IMR-90 (cell line): ENCODE measurements around the gene HINT2. TPM values are rescaled to one million over a fixed set of nuclear protein-coding genes. Genes with fewer than 3 reads are reported as not detected.

Experiments used
- ATAC-seq: fragments of 200-7000 bp; cut with Tn5 transposase; 2 replicates; pipeline ENCODE4 v1.9.1; 2020; ENCODE audit warnings: low read depth, mild to moderate bottlenecking, moderate library complexity
- BruUV-seq: library from RNA; stranded (reverse); fragments of 400-500 nt; replicated peaks from 2 replicates; lab custom pipeline; 2021; lab: Mats Ljungman, UMichigan
- CTCF ChIA-PET: fragments of 300-600 bp; formaldehyde crosslinking; extraction: SDS; loops from one replicate; lab custom pipeline; 2021; ENCODE audit warnings: antibody characterized with exemption; lab: Yijun Ruan, JAX
- POLR2A ChIA-PET: fragments of 300-600 bp; sonication (Branson Sonifier 250); formaldehyde crosslinking; loops from one replicate; lab custom pipeline; 2022; ENCODE audit warnings: antibody characterized with exemption; ENCODE audit not compliant: unreplicated experiment; lab: Charles Lee
- DNase-seq: peaks from one replicate; pipeline ENCODE4 v3.0.0; 2013
- H2AFZ ChIP-seq: replicated peaks from 2 replicates; pipeline ENCODE3; 2013; ENCODE audit warnings: low read length, mild to moderate bottlenecking; ENCODE audit not compliant: poor library complexity
- H2AK5ac ChIP-seq: 2 replicates; pipeline ENCODE4 v1.6.1; 2013; ENCODE audit warnings: low read depth, low read length, inconsistent platforms
- H2AK9ac ChIP-seq: replicated peaks from 2 replicates; pipeline ENCODE3; 2013; ENCODE audit warnings: mild to moderate bottlenecking, low read depth, low read length, moderate library complexity; ENCODE audit not compliant: poor library complexity
- H2BK120ac ChIP-seq: 2 replicates; pipeline ENCODE4 v1.6.1; 2013; ENCODE audit warnings: low read depth, low read length, inconsistent platforms
- H2BK15ac ChIP-seq: 3 replicates; pipeline ENCODE4 v1.6.1; 2013; ENCODE audit warnings: low read depth, low read length, inconsistent platforms
- H2BK20ac ChIP-seq: 2 replicates; pipeline ENCODE4 v1.6.1; 2013; ENCODE audit warnings: low read depth, mild to moderate bottlenecking, inconsistent platforms, low read length, moderate library complexity
- H2BK5ac ChIP-seq: 2 replicates; pipeline ENCODE4 v1.6.1; 2013; ENCODE audit warnings: mild to moderate bottlenecking, low read depth, low read length, inconsistent platforms; ENCODE audit not compliant: poor library complexity, severe bottlenecking
- H3K14ac ChIP-seq: replicated peaks from 2 replicates; pipeline ENCODE4 v1.6.1; 2013; ENCODE audit warnings: low read depth, low read length, inconsistent platforms
- H3K18ac ChIP-seq: 2 replicates; pipeline ENCODE4 v1.6.1; 2013; ENCODE audit warnings: low read depth, low read length, control low read depth
- H3K23ac ChIP-seq: 2 replicates; pipeline ENCODE4 v1.6.1; 2013; ENCODE audit warnings: low read depth, low read length, inconsistent platforms
- H3K27ac ChIP-seq: 2 replicates; pipeline ENCODE4 v1.5.1; 2013; ENCODE audit warnings: mild to moderate bottlenecking, control low read depth, low read length; ENCODE audit not compliant: insufficient read depth
- H3K27me3 ChIP-seq: 2 replicates; pipeline ENCODE4 v1.6.1; 2013; ENCODE audit warnings: low read length; ENCODE audit not compliant: control insufficient read depth, insufficient read depth
- H3K36me3 ChIP-seq: 2 replicates; pipeline ENCODE4 v1.6.1; 2013; ENCODE audit warnings: low read length, mixed read lengths; ENCODE audit not compliant: control insufficient read depth, insufficient read depth
- H3K4ac ChIP-seq: 2 replicates; pipeline ENCODE4 v1.6.1; 2013; ENCODE audit warnings: low read depth, low read length, inconsistent platforms
- H3K4me1 ChIP-seq: 2 replicates; pipeline ENCODE4 v1.6.1; 2013; ENCODE audit warnings: low read length, mixed read lengths; ENCODE audit not compliant: control insufficient read depth, insufficient read depth
- H3K4me2 ChIP-seq: 2 replicates; pipeline ENCODE4 v1.6.1; 2013; ENCODE audit warnings: low read depth, mild to moderate bottlenecking, control low read depth, low read length, moderate library complexity
- H3K4me3 ChIP-seq: 2 replicates; pipeline ENCODE4 v1.5.1; 2013; ENCODE audit warnings: low read depth, mild to moderate bottlenecking, control low read depth, low read length, moderate library complexity; ENCODE audit not compliant: insufficient read depth
- H3K56ac ChIP-seq: 2 replicates; pipeline ENCODE4 v1.6.1; 2013; ENCODE audit warnings: low read length, inconsistent platforms; ENCODE audit not compliant: insufficient read depth; ENCODE audit errors: extremely low read depth
- H3K79me1 ChIP-seq, 2 experiments: 2 replicates each; pipeline ENCODE4 v1.6.1; 2013; ENCODE audit warnings: low read length in 2 of 2, inconsistent platforms in 1 of 2, low read depth in 1 of 2
- H3K9ac ChIP-seq: 2 replicates; pipeline ENCODE4 v1.6.1; 2013; ENCODE audit warnings: low read depth, low read length, control low read depth
- H3K9me1 ChIP-seq: 2 replicates; pipeline ENCODE4 v1.6.1; 2013; ENCODE audit warnings: low read length, inconsistent platforms; ENCODE audit not compliant: insufficient read depth
- H3K9me3 ChIP-seq: 2 replicates; pipeline ENCODE4 v1.6.1; 2013; ENCODE audit warnings: low read length; ENCODE audit not compliant: control insufficient read depth, insufficient read depth
- H4K20me1 ChIP-seq: 2 replicates; pipeline ENCODE4 v1.6.1; 2013; ENCODE audit warnings: low read length, inconsistent platforms; ENCODE audit not compliant: insufficient read depth
- H4K5ac ChIP-seq: 2 replicates; pipeline ENCODE4 v1.6.1; 2013; ENCODE audit warnings: mild to moderate bottlenecking, low read depth, low read length, control low read depth
- H4K8ac ChIP-seq, 2 experiments: 2 replicates each; pipeline ENCODE4 v1.6.1; 2013; ENCODE audit warnings: low read depth in 2 of 2, low read length in 2 of 2, control low read depth in 1 of 2, inconsistent platforms in 1 of 2
- H4K91ac ChIP-seq: 2 replicates; pipeline ENCODE4 v1.6.1; 2013; ENCODE audit warnings: low read depth, low read length, inconsistent platforms; ENCODE audit not compliant: insufficient read depth
- BHLHE40 ChIP-seq: fragments of 150-350 bp; IDR thresholded peaks from 2 replicates; pipeline ENCODE4 v1.6.1; 2016; ENCODE audit warnings: mild to moderate bottlenecking, low read depth, low read length
- CHD1 ChIP-seq: IDR thresholded peaks from 2 replicates; pipeline ENCODE4 v1.6.1; 2012; ENCODE audit warnings: low read depth, low read length, improper control_type of control experiment
- NFE2L2 ChIP-seq: fragments of 150-350 bp; IDR thresholded peaks from 2 replicates; pipeline ENCODE4 v1.6.1; 2016; ENCODE audit warnings: low read depth, mild to moderate bottlenecking, low read length
- WGBS, 2 experiments: methylation state at CpG; one replicate each; pipeline versions ENCODE4 v1.1.5 to v1.1.7; 2013; ENCODE audit warnings: missing lambda C conversion rate in 2 of 2; ENCODE audit not compliant: insufficient read length in 1 of 2; ENCODE audit errors: extremely low coverage in 2 of 2; 5-methylcytosine and 5-hydroxymethylcytosine counted together
- dilution Hi-C: fragments of 300-500 bp; cut with HindIII; formaldehyde crosslinking; loops from one replicate; pipeline ENCODE4 v1.14.3; 2018; ENCODE audit warnings: low sequenced_read_pairs; ENCODE audit not compliant: unreplicated experiment
- in situ Hi-C: fragments of 300-500 bp; cut with MboI; formaldehyde crosslinking; loops from 3 replicates; pipeline ENCODE4 v1.14.3; 2019; ENCODE audit warnings: low sequenced_read_pairs, inconsistent platforms, mixed read lengths
- intact Hi-C: fragments of 100-400 bp; cut with micrococcal nuclease; formaldehyde crosslinking; loops from 2 replicates; pipeline ENCODE4 v1.10.0; 2022
- polyA plus RNA-seq, 3 experiments: library from polyadenylated mRNA; depleted of rRNA; stranded (reverse); fragments of >200 nt; gene quantifications; 2 replicates each; pipeline ENCODE4 v1.2.3, GENCODE V29; 2012; ENCODE audit warnings: low replicate concordance in 1 of 3
- total RNA-seq: library from RNA; depleted of rRNA; stranded (reverse); fragments of >200 nt; gene quantifications from 2 replicates; pipeline ENCODE4 v1.2.3, GENCODE V29; 2012

HINT2 gene
- total and polyA plus RNA-seq, 2 of the 4 experiments (the other 2 are of a cell fraction), result 7.5 to 20.6 TPM

DNA sequence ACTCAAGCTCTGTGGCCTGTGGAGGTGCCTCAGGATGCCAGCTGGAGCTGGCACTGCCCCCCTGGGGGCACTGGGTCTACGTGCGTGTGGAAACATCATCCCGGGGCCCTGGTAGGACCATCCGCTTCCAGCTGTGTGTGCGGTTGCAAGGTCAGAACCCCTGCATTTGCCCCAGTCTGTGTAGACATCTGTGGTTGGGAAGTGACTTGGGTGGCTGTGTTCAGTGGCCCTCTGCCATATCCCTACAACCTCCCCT lies 26.7 kb upstream of the HINT2 start:
- Histone ChIP-seq H3K27me3 (no peaks in the 10 kb centered on the region), H3K4me1 (peaks cover 17% of the 10 kb centered on the region), H3K14ac (no peak overlapping the region), H3K23ac (no peak overlapping the region), H3K36me3 (peaks cover 2% of the 10 kb centered on the region; the same call in 1 of the 2 replicates), H3K18ac (no peak overlapping the region), H2BK120ac (no peak overlapping the region), H3K27ac (no peak overlapping the region), H2BK15ac (no peak overlapping the region), H3K9ac (no peak overlapping the region), H3K56ac (no peak overlapping the region), H2AK5ac (no peak overlapping the region), H2BK20ac (no peak overlapping the region), H4K91ac (no peak overlapping the region), H3K9me1 (peaks cover 15% of the 10 kb centered on the region), H3K4me2 (no peak overlapping the region), H2AK9ac (no peak overlapping the region), H2BK5ac (no peak overlapping the region), H3K79me1 (peaks cover 3 to 4% of the 10 kb centered on the region in 2 experiments; a peak in 1 of 4 replicates), H3K9me3 (no peaks in the 10 kb centered on the region), H4K5ac (no peak overlapping the region), H4K8ac (no peak overlapping the region), H4K20me1 (peaks cover 9% of the 10 kb centered on the region; the same call in 1 of the 2 replicates), H3K4ac (no peak overlapping the region), H2AFZ (no peak overlapping the region), H3K4me3 (no peak overlapping the region)
- no peak for ATAC-seq
- DNase-seq, result no peak
- dilution Hi-C loops, result no loop called here
- TF ChIP-seq CHD1, result no peak
- TF ChIP-seq NFE2L2, result no peak
- no peak for TF ChIP-seq BHLHE40
- intact Hi-C loops, result no loop called here
- in situ Hi-C loops, result no loop called here
- no CpG with 5 or more reads among the region's 5 CpGs for WGBS, 2 experiments
- ChIA-PET CTCF (no interaction called here), POLR2A (no interaction called here)
- no TSS peak for BruUV-seq
